Measurements from ENCODE around the gene PPARA.
"Not testable (repeated sequence)": the region's sequence is repeated elsewhere in the genome, so short reads cannot be mapped to it uniquely, and the experiment has no call there.

Gene PPARA

DNA sequence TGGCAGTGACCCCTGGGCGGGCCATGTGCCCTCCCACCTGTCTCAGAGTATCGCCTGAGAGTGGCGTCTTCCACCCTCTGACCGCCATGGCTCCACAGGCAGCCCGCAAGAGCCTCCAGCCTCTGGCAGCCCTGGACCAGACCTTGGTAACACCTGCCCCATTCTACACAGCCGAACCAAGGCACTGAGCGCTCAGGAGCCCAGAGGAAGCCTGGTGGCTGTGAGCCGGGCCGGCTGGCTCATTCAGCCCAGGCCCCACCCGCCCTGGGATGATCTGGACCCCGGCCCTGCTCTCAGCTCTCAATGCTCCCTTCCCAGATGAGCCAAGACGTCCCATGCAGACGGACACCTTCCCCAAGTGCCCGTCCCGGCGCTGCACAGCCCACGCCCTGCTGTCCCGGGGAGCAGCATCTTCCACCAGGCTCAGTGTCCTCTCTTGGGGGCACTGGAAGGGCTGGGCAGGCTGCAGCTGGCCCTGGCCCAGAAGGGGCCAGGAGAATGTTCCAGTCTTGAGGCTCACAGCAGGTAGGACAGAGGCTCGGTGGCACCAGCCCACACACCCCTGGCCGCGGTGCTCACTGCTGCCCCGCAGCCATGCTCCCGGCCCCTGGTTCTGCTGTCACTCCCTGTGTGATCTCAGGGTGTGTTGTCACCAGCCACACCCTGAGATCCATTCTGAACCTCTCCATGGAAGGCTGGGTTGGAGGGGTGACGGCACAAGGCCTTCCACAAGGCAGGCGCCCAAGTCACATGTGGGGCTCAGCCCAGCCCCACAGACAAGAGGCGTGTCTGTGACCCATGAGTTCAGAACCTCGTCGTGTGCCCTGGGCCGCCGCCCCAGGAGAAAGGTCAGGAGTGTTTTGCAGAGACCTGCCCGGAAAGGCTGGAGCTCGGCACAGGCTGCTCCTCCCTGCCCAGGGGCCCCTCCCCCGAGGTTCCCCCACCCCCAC, 24.2 kb upstream of the PPARA start:
- no peak for DNase-seq (ENCODE audit: low read depth in 1 of 2, low spot score in 1 of 2)

DNA sequence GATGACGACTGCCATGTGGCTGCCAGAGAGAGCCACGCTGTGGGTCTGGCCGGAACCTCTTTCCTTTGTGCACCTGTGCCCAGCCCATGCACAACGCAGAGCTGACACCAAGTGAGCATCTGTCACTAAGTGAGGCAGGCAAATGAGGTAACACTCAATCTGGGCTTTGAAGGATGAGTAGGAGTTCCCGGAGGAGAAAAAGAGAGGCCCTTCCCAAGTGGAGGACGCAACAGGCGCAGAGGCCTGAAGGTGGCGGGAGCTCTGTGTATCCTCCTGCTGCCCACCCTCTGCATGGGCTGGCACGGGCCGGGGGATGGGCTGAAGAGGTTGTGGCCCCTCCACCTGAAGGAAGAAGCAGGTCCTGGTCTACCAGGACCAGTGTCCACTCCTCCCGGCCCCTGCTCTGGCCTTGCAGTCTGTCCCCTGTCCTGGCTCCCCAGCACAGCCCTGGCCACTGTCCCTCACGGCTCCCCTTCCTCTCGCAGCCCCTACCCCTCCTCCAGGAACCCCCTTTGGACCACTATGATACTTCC, 23.4 kb upstream of the PPARA start:
- DNase-seq (ENCODE audit: low read depth in 1 of 2, low spot score in 1 of 2) = no peak

DNA sequence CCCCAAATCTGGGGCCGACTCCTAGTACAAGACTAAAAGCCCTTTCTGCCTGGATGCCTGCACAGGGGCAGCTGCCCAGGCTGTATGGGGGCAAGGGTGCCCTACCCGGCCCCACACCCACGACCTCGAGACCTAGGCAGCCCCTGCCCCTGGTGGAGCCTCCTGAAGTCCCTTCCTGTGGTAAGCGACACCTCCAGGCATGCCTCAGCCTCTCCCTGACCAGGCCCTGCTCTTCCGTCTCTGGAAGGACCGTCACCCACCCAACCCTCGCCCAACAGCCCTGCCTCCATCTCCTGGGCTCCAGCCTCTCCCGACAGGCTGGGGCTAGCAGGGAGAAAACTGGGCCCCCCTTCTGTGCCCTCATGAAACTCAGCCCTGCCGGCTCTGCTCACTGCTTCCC, 22.8 kb upstream of the PPARA start:
- no peak for DNase-seq (ENCODE audit: low read depth in 1 of 2, low spot score in 1 of 2)

DNA sequence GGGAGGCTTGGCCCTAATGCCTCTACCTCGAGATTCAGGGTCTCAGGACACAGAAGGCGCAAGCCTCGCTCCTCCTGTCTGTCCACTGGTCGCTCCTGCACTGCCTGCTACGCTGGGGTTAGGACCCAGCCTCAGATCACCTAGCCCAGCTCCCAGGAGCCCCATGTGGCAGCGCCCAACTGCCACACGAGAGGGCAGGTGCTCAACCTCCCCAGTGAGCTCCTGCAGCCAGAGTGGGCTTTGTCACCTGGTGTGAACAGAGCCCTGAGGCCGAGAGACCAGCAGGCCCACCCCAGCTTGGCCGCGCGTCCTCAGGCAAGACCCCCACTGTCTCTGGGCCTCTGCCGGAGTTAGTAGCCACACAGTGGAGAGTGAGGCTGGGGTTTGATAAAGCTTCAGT, 21.7 kb upstream of the PPARA start:
- DNase-seq (ENCODE audit: low read depth in 1 of 2, low spot score in 1 of 2) = no peak

DNA sequence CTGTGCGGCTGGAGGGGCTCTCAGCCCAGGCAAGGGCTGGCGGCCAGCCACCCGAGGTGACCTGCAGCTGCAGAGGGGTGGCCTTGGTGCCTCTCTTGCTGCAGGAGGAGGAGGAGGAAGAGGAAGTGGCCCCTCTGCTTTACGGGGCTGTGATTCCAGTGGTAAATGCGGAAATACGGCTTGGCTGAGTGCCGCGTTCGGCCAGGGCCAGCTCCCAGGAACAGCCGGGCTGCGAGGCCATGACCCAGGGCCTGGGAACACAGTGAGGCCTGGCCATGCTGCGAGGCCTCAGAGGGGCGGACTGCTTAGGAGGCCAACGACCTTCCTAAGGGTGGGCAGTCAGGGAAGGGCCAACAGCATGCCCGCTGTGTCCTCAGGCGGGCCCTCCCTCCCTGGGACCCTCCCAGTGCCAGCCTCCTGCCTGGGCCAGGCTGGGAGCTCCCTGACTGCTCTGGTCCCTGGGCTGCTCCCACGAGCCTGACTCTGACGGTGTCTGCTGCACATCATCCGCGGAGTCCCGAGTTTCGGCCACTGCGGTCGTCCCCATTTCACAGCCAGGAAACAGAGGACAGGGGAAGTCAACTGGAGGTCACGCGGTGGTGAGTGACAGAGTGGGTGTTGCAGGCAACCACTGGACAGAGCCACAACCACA, 20.8 kb upstream of the PPARA start:
- DNase-seq (ENCODE audit: low read depth in 1 of 2, low spot score in 1 of 2) = no peak

DNA sequence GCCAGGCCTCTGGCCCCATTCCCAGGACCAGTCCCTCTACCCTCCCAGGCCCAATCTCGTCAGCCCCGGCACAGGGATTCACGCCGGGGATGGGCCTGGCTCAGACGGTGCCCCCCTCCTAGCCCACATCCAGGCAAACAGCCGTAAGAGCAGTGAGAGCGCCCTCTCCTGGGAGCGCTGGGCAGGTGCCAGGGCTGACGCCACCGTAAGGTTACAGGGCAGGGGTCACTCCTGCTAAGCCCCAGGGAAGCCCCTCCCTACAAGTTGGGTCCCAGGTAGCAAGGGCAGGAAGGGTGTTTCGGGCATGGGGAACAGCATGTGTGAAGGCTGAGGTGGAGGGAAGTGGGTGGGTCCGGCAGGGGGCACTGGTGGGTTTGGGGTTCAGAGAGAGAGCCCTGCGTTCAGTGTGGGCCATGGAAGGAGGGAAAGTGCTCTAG, 19.2 kb upstream of the PPARA start:
- DNase-seq (ENCODE audit: low read depth in 1 of 2, low spot score in 1 of 2) = no peak

DNA sequence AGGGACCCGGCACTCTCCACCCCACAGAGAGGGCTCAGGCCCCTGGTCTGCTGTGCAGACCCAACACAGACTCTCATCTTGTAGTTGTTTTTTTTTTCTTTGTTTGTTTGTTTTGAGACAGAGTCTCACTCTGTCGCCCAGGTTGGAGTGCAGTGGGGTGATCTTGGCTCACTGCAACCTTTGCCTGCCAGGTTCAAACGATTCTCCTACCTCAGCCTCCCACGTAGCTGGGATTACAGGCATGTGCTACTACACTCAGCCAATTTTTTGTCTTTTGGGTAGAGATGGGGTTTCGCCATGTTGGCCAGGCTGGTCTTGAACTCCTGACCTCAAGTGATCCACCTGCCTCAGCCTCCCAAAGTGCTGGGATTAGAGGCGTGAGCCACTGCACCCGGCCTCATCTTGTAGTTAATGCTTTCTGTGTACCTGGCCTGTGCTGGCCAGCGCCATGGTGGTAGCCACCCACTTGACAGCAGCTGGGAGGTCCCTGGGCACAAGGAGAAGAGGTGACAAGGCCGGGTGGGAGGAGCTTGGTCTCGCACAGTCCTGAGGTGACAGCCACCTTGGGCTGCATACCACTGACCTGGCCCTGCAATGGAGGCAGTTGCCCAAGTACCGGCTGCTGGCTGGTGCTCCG, 18.0 kb upstream of the PPARA start:
- not testable (repeated sequence) for DNase-seq (ENCODE audit: low read depth in 1 of 2, low spot score in 1 of 2)

DNA sequence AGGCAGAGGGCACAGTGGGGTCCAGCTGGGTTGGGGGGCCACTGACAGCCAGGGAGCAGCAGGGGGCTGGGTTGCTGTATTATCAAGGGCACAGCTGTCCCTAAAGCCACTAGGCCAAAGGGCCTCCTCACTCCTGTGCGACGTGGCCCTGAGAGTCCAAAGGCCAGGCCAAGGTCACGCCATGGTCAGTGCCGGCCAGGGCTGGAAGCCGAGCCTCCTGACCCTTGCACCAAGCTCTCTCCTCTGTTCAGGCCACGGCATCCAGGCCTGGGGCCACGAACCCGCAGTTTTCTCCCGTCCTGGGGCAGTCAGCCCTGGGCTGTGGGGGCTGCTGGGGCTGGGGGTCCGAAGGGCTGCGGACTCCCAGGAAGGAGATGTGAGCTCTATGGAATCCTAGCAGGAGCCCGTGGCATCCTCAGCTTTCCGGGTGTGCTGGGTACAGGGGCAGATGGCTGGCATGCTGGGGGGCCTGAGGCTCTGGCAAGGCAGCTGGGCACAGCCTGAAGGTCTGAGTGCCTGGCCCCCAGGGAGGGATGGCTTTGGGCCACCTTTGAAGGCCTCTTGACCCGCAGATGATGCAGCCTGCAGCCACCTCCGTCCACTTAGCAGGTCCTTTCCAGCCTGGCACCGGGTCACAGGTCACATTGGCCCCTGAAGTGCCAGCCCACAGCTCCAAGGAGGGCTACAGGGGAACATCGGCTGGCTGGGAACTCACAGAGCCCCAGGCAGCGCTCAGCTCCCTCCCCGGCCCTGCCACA, 17.3 kb upstream of the PPARA start:
- DNase-seq (ENCODE audit: low read depth in 1 of 2, low spot score in 1 of 2) = no peak

DNA sequence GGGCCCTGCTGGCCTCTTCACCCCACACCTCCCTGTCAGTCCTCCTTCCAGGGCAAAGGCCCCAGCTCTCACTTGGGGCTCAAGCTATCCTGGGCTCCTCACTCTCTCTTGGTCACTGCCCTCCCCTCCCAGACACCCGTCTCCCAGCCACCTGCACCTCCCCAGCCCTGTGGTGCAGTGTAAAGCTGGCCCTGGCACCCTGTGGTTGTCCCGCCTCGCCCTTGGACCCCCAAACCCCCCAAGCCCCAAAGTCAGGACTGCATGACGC, 16.8 kb upstream of the PPARA start:
- DNase-seq (ENCODE audit: low read depth in 1 of 2, low spot score in 1 of 2) = no peak

DNA sequence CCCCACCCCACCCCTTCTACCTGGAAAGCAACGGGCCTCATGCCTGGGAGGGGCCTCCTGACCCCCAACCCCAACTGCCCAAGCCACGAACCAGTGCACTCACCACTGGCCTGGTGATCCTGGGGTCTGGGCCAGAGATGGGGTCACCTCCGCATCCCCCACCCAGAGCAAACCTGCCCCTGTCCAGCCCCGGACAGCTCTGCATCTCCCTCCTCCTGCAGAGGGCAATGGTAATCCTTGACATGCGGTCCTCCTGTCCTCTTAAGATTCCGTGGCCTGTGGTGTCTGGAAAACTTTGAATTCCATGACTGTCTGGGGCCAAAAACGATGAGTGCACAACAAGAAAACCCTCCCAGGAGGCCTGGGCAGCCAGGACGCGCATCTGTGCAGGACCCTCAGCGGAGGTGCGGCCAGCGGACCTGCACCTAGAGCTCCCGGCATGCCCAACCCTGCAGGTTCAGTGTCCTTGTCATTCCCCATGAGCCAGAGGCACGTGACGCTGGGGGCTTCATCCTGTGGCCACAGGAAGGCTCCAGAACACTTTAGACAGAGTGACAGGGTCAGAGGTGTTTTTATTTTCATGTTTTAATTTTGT, 16.1 kb upstream of the PPARA start:
- DNase-seq (ENCODE audit: low read depth in 1 of 2, low spot score in 1 of 2) = no peak

DNA sequence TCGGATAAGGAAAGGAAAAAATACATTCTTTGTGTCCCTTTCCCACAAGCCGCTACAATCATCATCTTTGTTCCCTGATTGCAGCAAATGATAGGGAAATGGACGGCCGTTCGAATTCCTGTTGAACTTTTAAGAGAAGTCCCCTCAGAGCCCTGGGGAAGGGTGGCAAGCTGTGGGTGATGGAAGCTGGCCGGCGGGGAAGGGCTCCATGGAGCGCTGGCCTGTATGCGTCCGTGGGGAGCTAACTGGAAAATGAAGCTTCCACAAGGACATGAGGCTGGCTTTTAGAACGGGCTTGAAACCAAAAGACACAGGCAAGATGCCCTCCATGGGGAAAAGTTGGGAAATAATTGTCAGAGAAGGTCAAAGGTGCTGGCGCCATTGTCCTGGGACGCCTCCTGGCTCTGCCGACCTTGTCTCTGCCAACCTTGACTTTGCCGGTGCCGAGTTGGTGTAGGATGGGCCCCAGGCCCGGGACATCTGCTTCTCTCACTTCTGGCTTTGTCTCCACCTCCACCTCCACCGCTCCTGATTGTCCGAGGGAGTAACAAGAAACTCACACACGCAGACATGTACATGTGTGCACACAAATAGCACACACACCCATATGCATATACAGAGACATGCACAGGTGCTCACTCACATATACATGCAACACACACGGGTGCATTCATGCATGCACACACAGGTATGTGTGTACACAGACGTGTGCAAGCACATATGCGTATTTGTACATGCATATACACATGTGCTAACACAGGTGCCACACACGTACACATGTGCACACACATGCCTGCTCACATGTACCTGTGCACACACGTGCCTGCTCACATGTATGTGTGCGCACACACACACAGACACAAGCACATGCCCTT, 14.5 kb upstream of the PPARA start:
- DNase-seq (ENCODE audit: low read depth in 1 of 2, low spot score in 1 of 2) = no peak

DNA sequence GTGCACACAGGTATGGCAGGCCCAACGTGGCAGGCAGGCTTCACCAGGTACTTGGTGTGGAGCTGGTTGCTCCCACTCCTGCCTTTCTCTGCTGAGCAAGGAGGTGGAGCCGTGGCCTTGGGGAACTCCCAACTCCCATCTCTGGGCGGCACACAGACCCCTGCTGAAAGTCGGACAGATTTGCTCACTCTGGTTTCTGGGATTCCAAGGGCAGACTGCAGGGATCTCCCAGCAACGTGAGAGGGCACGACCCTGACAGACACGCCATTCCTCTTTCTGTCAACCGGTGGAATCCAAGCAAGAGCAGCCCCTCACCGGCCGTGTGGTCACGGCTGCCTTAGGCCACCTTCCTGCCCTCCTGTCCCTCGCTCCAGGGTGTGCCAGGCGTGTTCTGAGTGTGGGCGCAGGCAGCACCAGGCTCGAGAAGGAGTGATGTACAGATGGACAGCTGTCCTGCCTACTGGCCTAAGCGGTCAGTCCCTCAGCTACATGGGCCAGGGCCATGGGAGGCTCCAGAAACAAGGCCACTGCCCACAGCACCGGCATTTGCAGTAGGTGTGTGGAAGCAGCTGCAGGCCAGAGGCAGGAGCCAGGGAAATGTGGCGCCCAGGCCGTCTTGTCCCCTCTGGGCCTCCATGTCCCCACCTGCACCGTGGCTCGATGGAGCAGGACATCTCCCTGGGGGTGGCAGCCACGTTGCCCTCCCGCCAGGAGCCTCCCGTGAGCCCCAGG, 13.7 kb upstream of the PPARA start:
- DNase-seq (ENCODE audit: low read depth in 1 of 2, low spot score in 1 of 2) = no peak

DNA sequence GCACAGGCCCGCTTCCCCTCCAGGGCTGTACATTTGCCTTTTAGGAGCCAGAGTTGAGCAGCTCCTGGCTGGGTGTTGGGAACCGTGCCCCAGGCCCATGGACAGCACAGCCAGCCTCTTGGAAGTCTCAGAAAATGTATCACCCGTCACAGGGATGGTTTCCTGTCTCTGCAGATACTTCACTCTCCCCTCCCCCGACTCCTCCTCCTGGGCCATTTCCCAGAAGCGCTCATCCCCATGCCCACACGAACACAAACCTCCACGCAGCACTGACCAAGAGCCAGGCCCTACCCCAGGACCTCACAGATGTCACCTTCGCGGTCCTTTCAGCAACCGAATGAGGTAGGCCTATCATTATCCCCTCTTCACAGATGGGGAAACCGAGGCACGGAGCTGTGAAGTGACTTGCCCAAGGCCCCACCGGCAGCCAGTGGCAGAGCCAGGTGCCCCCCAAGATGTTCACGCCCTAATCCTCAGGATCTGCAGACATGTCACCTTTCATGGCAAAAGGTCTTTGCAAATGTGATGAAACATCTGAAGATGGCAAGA, 13.0 kb upstream of the PPARA start:
- no peak for DNase-seq (ENCODE audit: low read depth in 1 of 2, low spot score in 1 of 2)

DNA sequence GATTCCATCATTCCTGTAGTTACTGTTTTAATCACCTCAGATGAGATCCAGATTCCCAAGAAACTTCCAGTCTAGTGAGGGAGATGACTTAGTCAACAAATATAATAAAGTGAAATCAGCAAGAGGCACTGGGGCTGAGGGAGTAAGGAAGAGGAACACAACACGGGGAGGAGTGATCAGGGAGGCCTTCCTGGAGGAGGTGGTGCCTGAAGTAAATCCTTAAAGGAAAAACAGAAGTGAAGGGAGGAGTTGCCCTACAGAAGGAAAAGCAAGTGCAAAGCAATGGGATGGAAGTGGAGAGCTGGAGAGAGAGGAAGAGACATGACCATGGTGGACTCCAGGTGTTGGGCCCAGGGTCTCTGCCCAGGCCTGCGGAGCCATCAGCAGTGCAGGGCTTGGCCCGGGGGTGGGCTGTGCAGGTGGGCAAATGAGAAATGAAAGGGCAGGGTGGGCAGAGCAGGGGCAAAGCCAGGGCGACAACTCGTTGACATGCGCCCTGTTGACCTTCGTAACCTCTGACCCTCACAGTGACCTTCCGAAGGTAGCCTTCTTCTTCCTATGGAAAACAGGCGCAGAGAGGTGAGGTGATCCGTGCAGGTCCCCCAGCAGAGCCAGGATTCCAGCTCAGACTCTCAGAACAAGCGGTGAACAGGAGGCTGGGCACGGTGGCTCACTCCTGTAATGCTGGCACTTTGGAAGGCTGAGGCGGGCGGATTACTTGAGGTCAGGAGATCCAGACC, 12.1 kb upstream of the PPARA start:
- no peak for DNase-seq (ENCODE audit: low read depth in 1 of 2, low spot score in 1 of 2)

DNA sequence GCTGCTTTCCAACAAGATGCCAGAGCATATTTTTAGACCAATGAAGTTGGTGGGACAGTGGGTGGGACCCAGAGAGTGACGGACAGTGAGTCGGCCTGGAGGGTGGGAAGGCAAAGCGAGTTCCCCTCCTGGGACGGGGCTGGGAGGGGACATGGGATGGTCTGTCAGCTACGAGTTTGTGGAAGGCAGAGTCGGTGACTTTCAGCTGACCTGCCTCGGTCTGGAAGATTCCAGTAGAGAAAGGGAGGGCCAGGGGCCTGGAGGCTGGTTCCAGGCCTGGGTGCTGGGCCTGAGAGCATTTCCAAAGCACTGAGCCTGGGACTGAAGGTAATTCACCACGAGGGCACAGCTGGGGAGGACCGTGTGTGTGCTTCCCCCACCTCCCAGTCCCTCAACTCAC, 10.9 kb upstream of the PPARA start:
- DNase-seq (ENCODE audit: low read depth in 1 of 2, low spot score in 1 of 2) = not testable (repeated sequence)

DNA sequence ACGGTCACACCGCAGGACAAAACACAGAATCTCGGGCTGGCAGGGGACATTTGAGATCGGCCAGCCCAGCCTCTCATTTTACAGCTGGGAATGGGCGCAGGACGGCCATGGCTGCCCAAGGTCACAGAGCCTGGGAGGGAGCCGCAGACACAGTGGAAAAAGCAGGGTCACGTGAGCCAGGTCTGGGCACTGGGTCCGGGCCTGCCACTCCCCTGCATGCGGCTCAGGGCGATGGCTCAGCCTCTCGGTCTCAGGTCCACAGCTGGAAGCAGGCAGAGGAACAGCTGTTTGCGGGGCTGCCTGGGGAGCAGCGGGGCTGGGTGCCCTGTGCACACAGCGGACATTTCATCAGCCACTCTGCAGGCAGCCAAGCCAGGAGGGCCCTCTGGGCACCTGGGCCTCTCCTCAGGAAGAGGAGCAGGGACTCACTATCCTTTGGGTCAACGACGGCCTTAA, 10.4 kb upstream of the PPARA start:
- DNase-seq (ENCODE audit: low read depth in 1 of 2, low spot score in 1 of 2) = no peak

DNA sequence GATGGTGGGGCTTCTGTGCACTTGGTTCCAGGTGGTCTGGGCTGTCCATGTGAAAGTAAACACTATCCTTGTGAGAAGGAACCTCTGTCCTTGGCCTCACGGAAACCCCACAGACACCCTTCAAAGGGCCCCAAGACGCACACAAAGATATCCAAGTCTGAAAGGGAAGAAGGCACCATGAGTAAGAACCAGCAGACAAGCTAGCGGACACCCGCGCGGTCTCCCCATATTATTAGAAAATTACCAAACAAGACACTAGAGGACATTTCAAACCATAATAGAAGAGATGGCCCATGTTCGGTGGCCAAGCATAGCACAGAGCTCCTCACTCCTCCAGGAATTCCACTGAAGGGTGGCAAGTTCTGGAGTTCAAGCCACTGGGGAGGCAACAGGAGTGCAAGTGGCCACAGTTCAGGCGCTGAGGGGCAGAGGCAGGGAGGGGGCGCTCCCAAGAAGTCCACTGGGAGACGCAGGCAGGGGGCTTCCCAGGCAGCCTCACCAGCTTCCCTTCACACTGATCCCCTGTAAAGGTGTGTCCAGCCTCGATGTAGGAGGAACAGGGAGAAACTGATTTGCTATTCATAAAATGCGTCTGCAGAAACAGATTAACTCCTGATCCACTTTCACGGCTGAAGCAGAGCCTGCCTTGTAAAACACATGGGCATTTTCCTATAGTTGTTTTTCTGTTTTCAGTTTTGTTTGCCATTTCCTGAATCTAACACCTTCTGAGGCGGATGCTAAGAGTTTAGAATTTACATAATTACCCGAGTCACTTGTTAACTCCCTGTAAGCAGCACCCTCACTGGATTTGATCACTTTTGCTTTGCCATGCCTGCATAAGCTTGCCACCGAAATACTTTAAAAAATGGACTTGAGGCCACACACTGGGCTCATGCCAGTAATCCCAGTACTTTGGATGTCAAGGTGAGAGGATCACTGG, 9.1 kb upstream of the PPARA start:
- no peak for DNase-seq (ENCODE audit: low read depth in 1 of 2, low spot score in 1 of 2)
